ENCODE data around the gene SFXN5. TPM values are rescaled to one million over a fixed set of nuclear protein-coding genes. Genes with fewer than 3 reads are reported as not detected.

The SFXN5 gene
- total RNA-seq, 1 donor from 2014 or later: 12.2 TPM

- no peak for DNase-seq (ENCODE audit: low spot score in 2 of 2)
- no peak for FAIRE-seq
Measured at GRCh38 chr2:72933207-72933606, 138.3 kb downstream of the SFXN5 start.

- FAIRE-seq (no peak), DNase-seq (ENCODE audit: low spot score in 2 of 2) (no peak)
Measured at GRCh38 chr2:72932805-72933204, 138.7 kb downstream of the SFXN5 start.

GRCh38 chr2:72932045-72932740 is 139.3 kb downstream of the SFXN5 start:
- no peak for FAIRE-seq
- no peak for DNase-seq (ENCODE audit: low spot score in 2 of 2)

- no peak for FAIRE-seq
- no peak for DNase-seq (ENCODE audit: low spot score in 2 of 2)
Measured at GRCh38 chr2:72931280-72931910, 140.1 kb downstream of the SFXN5 start.

GRCh38 chr2:72929010-72929409 is 142.5 kb downstream of the SFXN5 start:
- no peak for FAIRE-seq
- DNase-seq (ENCODE audit: low spot score in 2 of 2): no peak

- DNase-seq (ENCODE audit: low spot score in 2 of 2) (no peak), FAIRE-seq (no peak)
Measured at GRCh38 chr2:72927619-72928550, 143.6 kb downstream of the SFXN5 start.

GRCh38 chr2:72926811-72927465 is 144.6 kb downstream of the SFXN5 start:
- FAIRE-seq: no peak

GRCh38 chr2:72926368-72926767 is 145.1 kb downstream of the SFXN5 start:
- no peak for FAIRE-seq
- DNase-seq (ENCODE audit: low spot score in 2 of 2): no peak

More at GRCh38 chr2:72926811-72927465, 144.6 kb downstream of the SFXN5 start:
- no peak for DNase-seq (ENCODE audit: low spot score in 2 of 2)

- no peak for DNase-seq (ENCODE audit: low spot score in 2 of 2)
Measured at GRCh38 chr2:72925328-72925943, 146.1 kb downstream of the SFXN5 start.

GRCh38 chr2:72924353-72925240 is 146.9 kb downstream of the SFXN5 start:
- FAIRE-seq: no peak

More at GRCh38 chr2:72925328-72925943, 146.1 kb downstream of the SFXN5 start:
- no peak for FAIRE-seq

GRCh38 chr2:72923833-72924352 is 147.6 kb downstream of the SFXN5 start:
- FAIRE-seq: no peak
- DNase-seq (ENCODE audit: low spot score in 2 of 2): no peak

More at GRCh38 chr2:72924353-72925240, 146.9 kb downstream of the SFXN5 start:
- DNase-seq (ENCODE audit: low spot score in 2 of 2): no peak

- FAIRE-seq (no peak), DNase-seq (ENCODE audit: low spot score in 2 of 2) (no peak)
Measured at GRCh38 chr2:72921853-72922252, 149.7 kb downstream of the SFXN5 start.

- FAIRE-seq: no peak
- no peak for DNase-seq (ENCODE audit: low spot score in 2 of 2)
Measured at GRCh38 chr2:72921088-72921851, 150.2 kb downstream of the SFXN5 start.

- FAIRE-seq (no peak), DNase-seq (ENCODE audit: low spot score in 2 of 2) (no peak)
Measured at GRCh38 chr2:72920318-72921087, 151.0 kb downstream of the SFXN5 start.

GRCh38 chr2:72919414-72920317 is 151.8 kb downstream of the SFXN5 start:
- DNase-seq (ENCODE audit: low spot score in 2 of 2) (no peak), FAIRE-seq (no peak)

GRCh38 chr2:72917877-72918553 is 153.5 kb downstream of the SFXN5 start:
- no peak for DNase-seq (ENCODE audit: low spot score in 2 of 2)
- no peak for FAIRE-seq
